Osteoblast (primary cell): ENCODE results near the gene PCBD2. TPM values are rescaled to one million over a fixed set of nuclear protein-coding genes. Genes with fewer than 3 reads are reported as not detected.

Experiments
- DNase-seq: peaks from one replicate; pipeline ENCODE4 v3.0.0; 2011; ENCODE audit warnings: low spot score, mixed read lengths; ENCODE audit not compliant: insufficient read length; ENCODE audit errors: missing footprints
- H2AFZ ChIP-seq: 2 replicates; pipeline ENCODE4 v1.6.0; 2011; ENCODE audit warnings: mild to moderate bottlenecking, low read length
- H3K27ac ChIP-seq: 2 replicates; pipeline ENCODE4 v1.5.1; 2011; ENCODE audit warnings: mild to moderate bottlenecking, low read depth, low read length, moderate library complexity
- H3K27me3 ChIP-seq: 2 replicates; pipeline ENCODE4 v1.6.0; 2012; ENCODE audit warnings: mild to moderate bottlenecking, control low read depth, inconsistent platforms, low read length, moderate library complexity; ENCODE audit not compliant: insufficient read depth
- H3K36me3 ChIP-seq: 2 replicates; pipeline ENCODE4 v1.5.1; 2011; ENCODE audit warnings: mild to moderate bottlenecking, low read length, control low read depth, moderate library complexity; ENCODE audit not compliant: insufficient read depth
- H3K4me1 ChIP-seq: 2 replicates; pipeline ENCODE4 v1.5.1; 2011; ENCODE audit warnings: mild to moderate bottlenecking, low read length, control low read depth, moderate library complexity; ENCODE audit not compliant: insufficient read depth
- H3K4me2 ChIP-seq: 2 replicates; pipeline ENCODE4 v1.6.0; 2011; ENCODE audit warnings: mild to moderate bottlenecking, low read length; ENCODE audit not compliant: insufficient read depth
- H3K4me3 ChIP-seq: fragments of 200-600 bp; sonication (generic); 3 replicates; pipeline ENCODE4 v1.5.1; 2012; ENCODE audit warnings: mild to moderate bottlenecking, low read length, inconsistent platforms; ENCODE audit not compliant: insufficient read depth
- H3K79me2 ChIP-seq: 2 replicates; pipeline ENCODE4 v1.6.0; 2012; ENCODE audit warnings: mild to moderate bottlenecking, low read length, control low read depth, inconsistent platforms; ENCODE audit not compliant: insufficient read depth
- H3K9me3 ChIP-seq: 2 replicates; pipeline ENCODE4 v1.5.1; 2011; ENCODE audit warnings: low read depth, low read length, control low read depth
- H4K20me1 ChIP-seq: 2 replicates; pipeline ENCODE4 v1.6.0; 2012; ENCODE audit warnings: mild to moderate bottlenecking, low read length, control low read depth; ENCODE audit not compliant: insufficient read depth
- total RNA-seq: library from RNA; depleted of rRNA; stranded (reverse); fragments of >200 nt; gene quantifications from 2 replicates; pipeline ENCODE4 v1.2.3, GENCODE V29; 2012
- TF ChIP-seq, protein P1 (sequence below): IDR thresholded peaks from 2 replicates; pipeline ENCODE4 v1.5.1; 2011; ENCODE audit warnings: mild to moderate bottlenecking, low read depth, low read length, moderate library complexity; ENCODE audit errors: extremely low read depth

The PCBD2 gene
- total RNA-seq, 1 donor: 6.5 TPM

DNA sequence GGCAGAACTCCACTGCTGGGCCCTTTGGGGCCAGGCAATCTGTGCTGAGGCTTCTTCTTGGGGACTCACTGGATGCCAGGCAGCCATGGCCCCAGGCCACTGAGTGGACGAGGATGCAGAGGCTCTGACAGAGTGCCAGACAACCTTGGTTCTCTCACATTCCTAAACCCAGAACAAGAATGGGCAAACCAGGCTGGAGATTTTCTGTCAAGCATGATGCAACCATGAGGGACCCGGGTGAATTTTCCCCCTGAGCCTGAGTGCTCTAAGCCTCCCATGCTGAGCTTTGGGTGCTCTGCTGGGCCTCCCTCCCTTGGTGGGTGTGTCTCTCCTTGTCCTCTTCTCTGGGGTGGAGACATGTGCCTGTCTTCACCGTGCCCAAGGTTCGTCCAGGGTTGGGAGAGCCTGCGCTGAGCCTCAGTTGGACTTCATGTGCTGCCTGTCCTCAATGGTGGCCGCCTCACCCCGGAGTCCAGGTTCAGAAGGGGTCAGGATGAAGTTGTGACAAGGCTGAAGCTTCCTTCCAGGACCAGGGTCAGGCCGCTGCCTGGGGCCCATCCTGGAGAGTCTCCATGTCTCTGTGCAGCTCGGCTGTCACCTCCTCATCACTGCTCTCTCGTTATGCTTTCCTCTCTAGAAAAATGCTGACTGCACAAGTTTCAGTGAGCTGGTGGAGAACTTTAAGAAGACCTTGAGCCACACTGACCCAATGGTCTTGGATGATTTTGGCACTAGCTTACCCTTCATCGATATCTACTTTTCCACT lies 105.0 kb downstream of the PCBD2 start:
- Histone ChIP-seq H4K20me1 (no peaks in the 10 kb centered on the region), H3K27me3 (no peaks in the 10 kb centered on the region), H3K27ac (no peak overlapping the region), H2AFZ (no peak overlapping the region), H3K4me2 (no peak overlapping the region), H3K36me3 (no peaks in the 10 kb centered on the region), H3K4me3 (no peak overlapping the region), H3K9me3 (no peaks in the 10 kb centered on the region), H3K79me2 (no peaks in the 10 kb centered on the region), H3K4me1 (peaks cover 5% of the 10 kb centered on the region)
- peak; percentile 44 for DNase-seq
- TF ChIP-seq, protein P1, sequence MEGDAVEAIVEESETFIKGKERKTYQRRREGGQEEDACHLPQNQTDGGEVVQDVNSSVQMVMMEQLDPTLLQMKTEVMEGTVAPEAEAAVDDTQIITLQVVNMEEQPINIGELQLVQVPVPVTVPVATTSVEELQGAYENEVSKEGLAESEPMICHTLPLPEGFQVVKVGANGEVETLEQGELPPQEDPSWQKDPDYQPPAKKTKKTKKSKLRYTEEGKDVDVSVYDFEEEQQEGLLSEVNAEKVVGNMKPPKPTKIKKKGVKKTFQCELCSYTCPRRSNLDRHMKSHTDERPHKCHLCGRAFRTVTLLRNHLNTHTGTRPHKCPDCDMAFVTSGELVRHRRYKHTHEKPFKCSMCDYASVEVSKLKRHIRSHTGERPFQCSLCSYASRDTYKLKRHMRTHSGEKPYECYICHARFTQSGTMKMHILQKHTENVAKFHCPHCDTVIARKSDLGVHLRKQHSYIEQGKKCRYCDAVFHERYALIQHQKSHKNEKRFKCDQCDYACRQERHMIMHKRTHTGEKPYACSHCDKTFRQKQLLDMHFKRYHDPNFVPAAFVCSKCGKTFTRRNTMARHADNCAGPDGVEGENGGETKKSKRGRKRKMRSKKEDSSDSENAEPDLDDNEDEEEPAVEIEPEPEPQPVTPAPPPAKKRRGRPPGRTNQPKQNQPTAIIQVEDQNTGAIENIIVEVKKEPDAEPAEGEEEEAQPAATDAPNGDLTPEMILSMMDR: no peak

DNA sequence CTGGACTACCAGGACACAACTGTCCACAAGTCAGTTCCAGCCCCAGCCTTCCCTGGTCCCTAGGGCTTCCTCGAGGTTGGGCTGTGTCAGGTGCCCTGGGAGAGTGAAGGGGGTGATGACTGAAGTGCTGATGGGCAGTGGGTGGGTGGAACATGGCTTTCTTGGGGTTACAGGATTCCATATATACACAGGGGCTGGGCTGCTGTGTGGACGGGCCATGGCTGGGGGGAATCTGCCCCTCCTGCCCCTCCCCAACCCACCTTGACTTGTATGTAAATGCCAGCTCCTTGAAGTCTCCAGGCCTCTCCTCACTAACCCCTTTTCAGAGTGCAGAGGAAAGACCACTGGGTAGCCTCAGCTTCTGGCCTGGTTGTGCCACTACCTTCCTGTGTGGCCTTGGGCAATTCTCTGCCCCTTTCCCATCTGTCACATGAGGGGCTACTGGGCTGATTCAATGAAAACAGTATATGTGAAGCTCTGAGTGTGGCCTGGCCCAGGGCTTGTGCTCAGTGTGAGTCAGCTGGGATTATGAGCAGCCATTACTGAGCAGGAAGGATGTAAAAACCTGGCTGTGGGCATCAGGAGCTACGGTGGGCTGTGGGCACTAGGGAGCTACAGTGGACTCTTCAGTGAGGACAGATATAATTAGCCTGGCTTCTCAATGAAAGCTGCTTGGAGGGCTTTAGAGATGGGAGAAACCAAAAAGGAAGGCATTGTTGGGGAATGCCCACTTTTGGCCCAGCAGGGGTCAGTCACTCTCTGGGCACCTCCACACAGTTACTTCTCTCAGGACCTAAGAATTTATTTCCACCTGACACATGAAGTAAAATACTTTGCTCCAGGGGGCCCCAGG lies 105.8 kb downstream of the PCBD2 start:
- Histone ChIP-seq H3K36me3 (no peaks in the 10 kb centered on the region), H3K4me1 (peaks cover 5% of the 10 kb centered on the region), H2AFZ (no peak overlapping the region), H3K27me3 (no peaks in the 10 kb centered on the region), H3K27ac (no peak overlapping the region), H3K79me2 (no peaks in the 10 kb centered on the region), H3K4me3 (no peak overlapping the region), H4K20me1 (no peaks in the 10 kb centered on the region), H3K4me2 (no peak overlapping the region), H3K9me3 (no peaks in the 10 kb centered on the region)
- DNase-seq: peak; percentile 84
- TF ChIP-seq, protein P1: peak; percentile 55

DNA sequence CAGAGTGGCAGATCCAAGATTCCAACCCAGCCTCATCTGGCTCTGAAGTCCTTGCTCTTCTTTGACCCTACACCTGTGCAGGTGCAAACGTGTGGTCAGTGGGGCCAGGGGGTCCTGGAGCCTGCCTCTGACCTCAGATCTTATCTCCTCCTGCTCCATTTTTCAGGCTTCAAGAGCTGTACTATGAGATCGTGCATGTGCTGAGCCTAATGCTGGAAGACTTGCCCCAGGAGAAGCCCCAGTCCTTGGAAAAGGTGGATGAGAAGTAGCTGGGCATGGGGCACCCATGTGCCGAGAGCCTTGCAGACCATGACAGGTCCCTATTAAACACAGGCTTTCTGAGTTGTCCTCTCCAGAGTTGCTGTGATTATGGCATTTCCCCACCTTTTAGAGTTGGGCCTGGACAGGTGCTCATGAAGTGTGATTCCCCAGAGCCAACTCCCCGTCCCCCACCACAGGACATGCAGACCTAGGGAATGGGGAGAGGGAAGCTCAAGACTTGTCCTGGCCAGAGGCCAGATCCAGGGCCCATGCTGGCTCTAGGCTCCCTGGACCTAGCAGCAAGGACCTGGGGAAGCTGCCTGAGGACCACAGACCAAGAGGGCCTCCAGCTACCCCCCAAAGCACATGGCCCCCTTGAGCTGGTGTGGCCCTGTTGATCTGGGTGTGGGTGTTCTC lies 106.6 kb downstream of the PCBD2 start:
- H3K4me2 ChIP-seq: no peak overlapping the region
- H3K27me3 ChIP-seq: no peaks in the 10 kb centered on the region
- H3K27ac ChIP-seq: no peak overlapping the region
- H4K20me1 ChIP-seq: no peaks in the 10 kb centered on the region
- TF ChIP-seq, protein P1: no peak
- no peak overlapping the region for H3K4me3 ChIP-seq
- no peaks in the 10 kb centered on the region for H3K36me3 ChIP-seq
- peak; percentile 79 for DNase-seq
- H3K9me3 ChIP-seq: no peaks in the 10 kb centered on the region
- H3K79me2 ChIP-seq: no peaks in the 10 kb centered on the region
- peaks cover 5% of the 10 kb centered on the region for H3K4me1 ChIP-seq
- no peak overlapping the region for H2AFZ ChIP-seq
